ENCODE data around the gene SPTBN4. TPM values are rescaled to one million over a fixed set of nuclear protein-coding genes. Genes with fewer than 3 reads are reported as not detected.

SPTBN4 gene
- total RNA-seq, 1 donor from 2014 or later: 3.4 TPM

DNA sequence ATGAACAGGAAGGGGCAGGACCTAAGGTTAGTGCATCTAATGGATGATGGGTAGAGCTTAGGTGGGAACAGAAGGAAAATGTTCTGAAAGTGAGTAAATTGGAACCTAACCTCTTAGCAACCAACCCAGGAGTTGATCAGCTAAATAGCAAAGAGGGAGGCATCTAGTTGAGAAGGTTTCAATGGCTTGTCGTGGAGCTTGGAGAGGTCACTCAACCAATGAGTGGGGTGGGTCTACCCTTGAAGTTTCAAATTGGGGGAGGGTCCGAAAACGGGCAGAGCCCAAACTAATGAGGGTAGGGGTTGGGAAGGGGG is 104.2 kb downstream of the SPTBN4 start:
- no peak for DNase-seq (ENCODE audit: low spot score in 2 of 2, unreplicated experiment in 2 of 2)
- TF ChIP-seq, protein P1, sequence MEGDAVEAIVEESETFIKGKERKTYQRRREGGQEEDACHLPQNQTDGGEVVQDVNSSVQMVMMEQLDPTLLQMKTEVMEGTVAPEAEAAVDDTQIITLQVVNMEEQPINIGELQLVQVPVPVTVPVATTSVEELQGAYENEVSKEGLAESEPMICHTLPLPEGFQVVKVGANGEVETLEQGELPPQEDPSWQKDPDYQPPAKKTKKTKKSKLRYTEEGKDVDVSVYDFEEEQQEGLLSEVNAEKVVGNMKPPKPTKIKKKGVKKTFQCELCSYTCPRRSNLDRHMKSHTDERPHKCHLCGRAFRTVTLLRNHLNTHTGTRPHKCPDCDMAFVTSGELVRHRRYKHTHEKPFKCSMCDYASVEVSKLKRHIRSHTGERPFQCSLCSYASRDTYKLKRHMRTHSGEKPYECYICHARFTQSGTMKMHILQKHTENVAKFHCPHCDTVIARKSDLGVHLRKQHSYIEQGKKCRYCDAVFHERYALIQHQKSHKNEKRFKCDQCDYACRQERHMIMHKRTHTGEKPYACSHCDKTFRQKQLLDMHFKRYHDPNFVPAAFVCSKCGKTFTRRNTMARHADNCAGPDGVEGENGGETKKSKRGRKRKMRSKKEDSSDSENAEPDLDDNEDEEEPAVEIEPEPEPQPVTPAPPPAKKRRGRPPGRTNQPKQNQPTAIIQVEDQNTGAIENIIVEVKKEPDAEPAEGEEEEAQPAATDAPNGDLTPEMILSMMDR (IDR thresholded peaks at IDR 0.05; ENCODE audit: unreplicated experiment): no peak
- Mint-ChIP-seq H3K4me1 (peaks cover 7% of the 10 kb centered on the region), H3K27ac (peak overlapping the region; percentile 31), H3K36me3 (no peaks in the 10 kb centered on the region), H3K4me3 (peak overlapping the region; percentile 30), H3K9me3 (peaks cover 5% of the 10 kb centered on the region), H3K27me3 (ENCODE audit: low read depth) (peaks cover 53% of the 10 kb centered on the region)

DNA sequence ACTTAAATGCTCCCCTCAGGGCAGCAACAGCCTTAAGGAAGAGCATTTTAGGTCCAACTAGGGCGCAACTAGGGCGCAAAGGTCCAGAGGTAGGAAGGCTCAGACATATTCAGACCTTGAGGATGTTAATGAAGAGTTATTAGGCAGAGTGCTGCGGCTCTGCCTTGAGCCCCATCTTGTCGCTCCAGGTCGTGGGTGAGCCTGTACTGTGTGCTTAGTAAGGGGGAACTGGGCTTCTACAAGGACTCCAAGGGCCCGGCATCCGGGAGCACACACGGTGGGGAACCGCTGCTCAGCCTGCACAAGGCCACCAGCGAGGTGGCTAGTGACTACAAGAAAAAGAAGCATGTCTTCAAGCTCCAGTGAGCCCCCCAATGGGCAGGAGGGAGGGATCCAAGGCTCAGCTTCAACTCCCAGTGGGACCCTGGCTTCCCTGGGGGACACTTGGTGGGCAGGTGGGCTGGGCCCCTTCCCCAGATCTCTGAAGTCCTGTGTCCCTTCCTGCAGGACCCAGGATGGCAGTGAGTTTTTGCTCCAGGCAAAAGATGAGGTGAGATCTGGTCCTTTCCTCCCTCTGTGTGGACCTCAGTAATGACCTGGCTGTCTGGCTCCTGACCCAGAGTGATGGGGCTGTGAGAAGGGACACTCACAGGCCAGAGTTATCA is 105.2 kb downstream of the SPTBN4 start:
- no peak for DNase-seq (ENCODE audit: low spot score in 2 of 2, unreplicated experiment in 2 of 2)
- H3K4me1 Mint-ChIP-seq: peaks cover 11% of the 10 kb centered on the region
- peaks cover 43% of the 10 kb centered on the region for H3K27me3 Mint-ChIP-seq (ENCODE audit: low read depth)
- peaks cover 5% of the 10 kb centered on the region for H3K9me3 Mint-ChIP-seq
- no peak overlapping the region for H3K27ac Mint-ChIP-seq
- TF ChIP-seq, protein P1 (IDR thresholded peaks at IDR 0.05; ENCODE audit: unreplicated experiment): no peak
- H3K36me3 Mint-ChIP-seq: no peaks in the 10 kb centered on the region
- no peak overlapping the region for H3K4me3 Mint-ChIP-seq

DNA sequence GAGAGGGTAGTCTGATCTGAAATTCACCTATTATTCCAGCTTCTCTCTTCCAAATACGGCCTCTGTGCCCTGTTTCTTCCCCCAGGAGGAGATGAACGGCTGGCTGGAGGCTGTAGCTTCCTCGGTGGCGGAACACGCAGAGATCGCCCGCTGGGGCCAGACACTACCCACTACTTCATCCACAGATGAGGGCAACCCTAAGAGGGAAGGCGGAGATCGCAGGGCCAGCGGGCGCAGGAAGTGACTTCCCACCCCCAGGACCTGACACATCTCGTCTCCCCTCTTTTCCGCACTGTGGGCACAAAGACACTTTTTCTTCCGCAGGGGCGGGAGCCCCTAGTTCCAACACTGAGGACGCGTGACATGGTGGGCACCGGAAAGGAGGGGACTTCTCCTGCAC is 108.5 kb downstream of the SPTBN4 start:
- peaks cover 12% of the 10 kb centered on the region for H3K27me3 Mint-ChIP-seq (ENCODE audit: low read depth)
- H3K4me3 Mint-ChIP-seq: peak overlapping the region; percentile 42
- TF ChIP-seq, protein P1 (IDR thresholded peaks at IDR 0.05; ENCODE audit: unreplicated experiment): no peak
- peaks cover 5% of the 10 kb centered on the region for H3K9me3 Mint-ChIP-seq
- peaks cover 12% of the 10 kb centered on the region for H3K4me1 Mint-ChIP-seq
- no peak for DNase-seq (ENCODE audit: low spot score in 2 of 2, unreplicated experiment in 2 of 2)
- H3K27ac Mint-ChIP-seq: no peak overlapping the region
- peaks cover 2% of the 10 kb centered on the region for H3K36me3 Mint-ChIP-seq

DNA sequence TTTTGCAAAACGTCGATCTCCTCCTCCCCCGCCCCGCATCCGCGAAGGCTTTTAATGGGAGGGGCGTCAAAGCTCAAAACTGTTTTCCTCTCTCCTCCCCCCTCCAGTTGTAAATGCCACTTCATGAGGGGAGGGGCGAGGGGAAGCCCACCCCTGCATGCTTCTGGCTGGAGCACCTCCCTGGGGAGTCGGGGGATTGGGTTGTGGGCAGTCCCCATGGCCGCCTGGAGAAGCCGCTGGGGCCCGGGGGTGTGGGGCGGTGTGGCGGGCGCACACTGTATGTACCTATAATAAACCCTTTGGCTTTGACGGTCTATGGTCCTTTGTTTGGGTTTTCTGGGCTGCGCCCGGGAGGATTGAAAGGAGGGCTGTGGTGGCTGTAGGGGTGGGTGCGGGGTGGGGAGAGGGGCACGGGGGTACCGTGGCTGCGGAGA is 109.4 kb downstream of the SPTBN4 start:
- TF ChIP-seq, protein P1 (IDR thresholded peaks at IDR 0.05; ENCODE audit: unreplicated experiment): no peak
- Mint-ChIP-seq H3K9me3 (no peaks in the 10 kb centered on the region), H3K27me3 (ENCODE audit: low read depth) (peaks cover 6% of the 10 kb centered on the region), H3K36me3 (peaks cover 6% of the 10 kb centered on the region), H3K4me3 (peak overlapping the region; percentile 80), H3K4me1 (peaks cover 10% of the 10 kb centered on the region), H3K27ac (no peak overlapping the region)
- no peak for DNase-seq (ENCODE audit: low spot score in 2 of 2, unreplicated experiment in 2 of 2)

DNA sequence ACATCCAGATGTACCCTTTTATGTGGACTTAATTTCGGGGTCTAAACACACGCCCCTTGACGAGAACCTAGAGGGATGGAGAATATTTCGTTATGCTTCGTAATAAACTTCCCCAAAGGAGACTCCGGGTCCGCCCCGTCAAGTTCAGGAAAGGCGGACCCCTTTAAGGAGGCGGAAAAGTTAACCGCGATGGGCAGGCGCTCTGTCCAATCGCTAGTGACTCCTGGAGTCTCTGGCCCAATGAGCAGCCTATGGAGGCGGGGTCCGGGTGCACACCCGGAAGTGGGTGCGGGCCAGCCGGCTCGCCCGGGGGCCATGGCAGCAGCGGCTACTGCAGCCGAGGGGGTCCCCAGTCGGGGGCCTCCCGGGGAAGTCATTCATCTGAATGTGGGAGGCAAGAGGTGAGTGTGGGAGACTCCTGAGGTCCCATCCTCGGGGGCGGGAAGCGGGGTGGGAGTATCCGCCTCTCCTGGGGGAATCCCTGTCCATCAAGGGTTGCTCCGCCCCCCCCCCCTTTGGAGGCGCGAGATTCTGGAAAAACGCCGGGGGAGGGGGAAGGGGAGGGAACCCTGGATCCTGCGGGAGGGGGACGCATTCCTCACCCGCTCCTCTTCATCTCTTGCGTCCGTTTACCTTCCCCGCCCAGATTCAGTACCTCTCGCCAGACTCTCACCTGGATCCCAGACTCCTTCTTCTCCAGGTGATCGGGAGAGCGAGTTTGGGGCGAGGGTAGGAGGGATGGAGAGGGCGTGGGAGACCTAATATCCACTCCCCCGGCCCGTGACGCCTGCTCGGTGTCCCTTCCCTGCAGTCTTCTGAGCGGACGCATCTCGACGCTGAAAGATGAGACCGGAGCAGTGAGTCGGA is 110.0 kb downstream of the SPTBN4 start, which contains the start of gene SHKBP1:
TSS of gene SHKBP1 (plus strand) at position 289 of the 867 bp plus-strand sequence. CDS start at position 316, 27 bp downstream.
- Mint-ChIP-seq H3K4me1 (peaks cover 10% of the 10 kb centered on the region), H3K27me3 (ENCODE audit: low read depth) (peaks cover 2% of the 10 kb centered on the region), H3K27ac (no peak within 1 kb of the TSS), H3K9me3 (no peaks in the 10 kb centered on the region), H3K36me3 (peaks cover 10% of the 10 kb centered on the region), H3K4me3 (peak within 1 kb of the TSS; percentile 80)
- TF ChIP-seq, protein P1 (IDR thresholded peaks at IDR 0.05; ENCODE audit: unreplicated experiment): no peak
- DNase-seq (ENCODE audit: low spot score in 2 of 2, unreplicated experiment in 2 of 2): peak; percentile 86 to 96

All from mesothelial cell of epicardium (in vitro differentiated cells).